Suprapubic skin (tissue), 4 donors: ENCODE data around the gene CEP350. TPM values are rescaled to one million over a fixed set of nuclear protein-coding genes. Genes with fewer than 3 reads are reported as not detected.

Experiments
- DNase-seq, 2 donors: peaks; one replicate each; pipeline ENCODE4 v3.0.0-alpha.2; 2019; ENCODE audit warnings: low spot score in 2 of 2
- H3K27ac ChIP-seq: fragments of 200-600 bp; sonication (generic); one replicate; pipeline ENCODE4 v1.5.1; 2019
- H3K27me3 ChIP-seq: fragments of 200-600 bp; sonication (generic); one replicate; pipeline ENCODE4 v1.5.1; 2019
- H3K36me3 ChIP-seq: fragments of 200-600 bp; sonication (generic); one replicate; pipeline ENCODE4 v1.5.1; 2019
- H3K4me1 ChIP-seq: fragments of 200-600 bp; sonication (generic); one replicate; pipeline ENCODE4 v1.5.1; 2019
- H3K4me3 ChIP-seq: fragments of 200-600 bp; sonication (generic); one replicate; pipeline ENCODE4 v1.5.1; 2019; ENCODE audit warnings: mild to moderate bottlenecking
- H3K9me3 ChIP-seq: fragments of 200-600 bp; sonication (generic); one replicate; pipeline ENCODE4 v1.5.1; 2019
- EP300 ChIP-seq: sonication (generic); formaldehyde crosslinking; IDR thresholded peaks from one replicate; pipeline ENCODE4 v1.6.1; 2017; ENCODE audit warnings: antibody characterized with exemption
- POLR2A ChIP-seq, 2 donors: fragments of 450-650 bp; IDR thresholded peaks; one replicate each; pipeline ENCODE4 v1.6.1; 2017; ENCODE audit warnings: antibody characterized with exemption in 2 of 2, mild to moderate bottlenecking in 2 of 2, moderate library complexity in 2 of 2
- POLR2AphosphoS5 ChIP-seq, 3 donors: sonication (generic); formaldehyde crosslinking; IDR thresholded peaks; one replicate each; pipeline ENCODE4 v1.6.1; 2017; ENCODE audit warnings: antibody characterized with exemption in 3 of 3
- WGBS: methylation state at CpG from one replicate; pipeline ENCODE4 v1.1.5; 2018; 5-methylcytosine and 5-hydroxymethylcytosine counted together
- total RNA-seq, 4 donors: library from RNA; depleted of rRNA; stranded (reverse); fragments of >200 nt; gene quantifications; one replicate each; pipeline ENCODE4 v1.1.0, GENCODE V29; 2016
- TF ChIP-seq, protein P1 (sequence below), 2 donors: fragments of 200-600 bp in 1 of 2; fragments of 450-650 bp in 1 of 2; sonication (generic) in 1 of 2; IDR thresholded peaks; one replicate each; pipeline ENCODE4 v1.5.1; 2016 to 2019; ENCODE audit warnings: antibody characterized with exemption in 2 of 2, mild to moderate bottlenecking in 1 of 2, moderate library complexity in 1 of 2

Gene CEP350
- total RNA-seq, 4 donors from 2014 or later = 60.5 to 90.2 (median 68.4) TPM

DNA sequence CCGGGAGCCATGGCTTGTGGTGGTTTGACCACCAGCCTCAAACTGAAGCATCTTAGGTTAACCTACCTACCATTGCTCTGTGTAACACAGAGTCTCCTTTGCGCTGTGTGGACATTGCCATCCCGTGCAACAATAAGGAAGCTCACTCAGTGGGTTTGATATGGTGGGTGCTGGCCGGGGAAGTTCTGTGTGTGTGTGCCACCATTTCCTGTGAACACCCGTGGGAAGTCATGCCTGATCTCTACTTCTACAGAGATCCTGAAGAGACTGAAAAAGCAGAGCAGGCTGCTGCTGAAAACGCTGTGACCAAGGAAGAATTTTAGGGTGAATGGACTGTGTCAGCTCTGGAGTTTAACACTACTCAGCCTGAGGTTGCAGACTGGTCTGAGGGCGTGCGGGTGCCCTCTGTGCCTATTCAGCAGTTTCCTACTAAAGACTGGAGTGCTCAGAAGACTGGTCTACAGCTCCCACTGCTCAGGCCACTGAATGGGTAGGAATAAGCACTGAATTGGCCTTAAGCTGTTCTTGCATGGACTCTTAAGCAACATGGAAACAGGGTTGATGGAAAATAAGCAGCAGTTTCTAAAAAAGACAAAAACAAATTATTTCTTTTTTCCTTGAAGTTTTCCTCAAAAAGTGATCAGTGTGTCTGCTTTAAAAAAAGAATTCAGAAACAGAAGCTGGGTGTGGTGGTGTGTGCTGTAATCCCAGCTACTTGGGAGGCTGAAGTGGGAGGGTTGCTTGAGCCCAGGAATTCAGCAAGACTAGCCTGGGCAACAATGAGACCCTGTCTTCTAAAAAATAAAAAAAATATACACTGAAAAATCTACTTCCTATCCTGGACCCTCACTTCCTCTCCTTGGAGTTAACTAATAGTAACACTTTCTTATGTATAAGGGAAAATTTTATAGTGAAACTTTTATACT lies 14.6 kb downstream of the CEP350 start:
- Histone ChIP-seq H3K4me3 (peak overlapping the region; percentile 7), H3K27me3 (no peaks in the 10 kb centered on the region), H3K27ac (peak overlapping the region; percentile 87), H3K4me1 (peaks cover 45% of the 10 kb centered on the region), H3K36me3 (no peaks in the 10 kb centered on the region), H3K9me3 (no peaks in the 10 kb centered on the region)
- no peak for DNase-seq
- TF ChIP-seq, protein P1, sequence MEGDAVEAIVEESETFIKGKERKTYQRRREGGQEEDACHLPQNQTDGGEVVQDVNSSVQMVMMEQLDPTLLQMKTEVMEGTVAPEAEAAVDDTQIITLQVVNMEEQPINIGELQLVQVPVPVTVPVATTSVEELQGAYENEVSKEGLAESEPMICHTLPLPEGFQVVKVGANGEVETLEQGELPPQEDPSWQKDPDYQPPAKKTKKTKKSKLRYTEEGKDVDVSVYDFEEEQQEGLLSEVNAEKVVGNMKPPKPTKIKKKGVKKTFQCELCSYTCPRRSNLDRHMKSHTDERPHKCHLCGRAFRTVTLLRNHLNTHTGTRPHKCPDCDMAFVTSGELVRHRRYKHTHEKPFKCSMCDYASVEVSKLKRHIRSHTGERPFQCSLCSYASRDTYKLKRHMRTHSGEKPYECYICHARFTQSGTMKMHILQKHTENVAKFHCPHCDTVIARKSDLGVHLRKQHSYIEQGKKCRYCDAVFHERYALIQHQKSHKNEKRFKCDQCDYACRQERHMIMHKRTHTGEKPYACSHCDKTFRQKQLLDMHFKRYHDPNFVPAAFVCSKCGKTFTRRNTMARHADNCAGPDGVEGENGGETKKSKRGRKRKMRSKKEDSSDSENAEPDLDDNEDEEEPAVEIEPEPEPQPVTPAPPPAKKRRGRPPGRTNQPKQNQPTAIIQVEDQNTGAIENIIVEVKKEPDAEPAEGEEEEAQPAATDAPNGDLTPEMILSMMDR (IDR thresholded peaks at IDR 0.05) = no peak
- TF ChIP-seq EP300 (no peak), POLR2AphosphoS5 (IDR thresholded peaks at IDR 0.05) (no peak), POLR2A (IDR thresholded peaks at IDR 0.05) (no peak)
- 68% methylated on average over 3 of the region's 8 CpGs for WGBS

DNA sequence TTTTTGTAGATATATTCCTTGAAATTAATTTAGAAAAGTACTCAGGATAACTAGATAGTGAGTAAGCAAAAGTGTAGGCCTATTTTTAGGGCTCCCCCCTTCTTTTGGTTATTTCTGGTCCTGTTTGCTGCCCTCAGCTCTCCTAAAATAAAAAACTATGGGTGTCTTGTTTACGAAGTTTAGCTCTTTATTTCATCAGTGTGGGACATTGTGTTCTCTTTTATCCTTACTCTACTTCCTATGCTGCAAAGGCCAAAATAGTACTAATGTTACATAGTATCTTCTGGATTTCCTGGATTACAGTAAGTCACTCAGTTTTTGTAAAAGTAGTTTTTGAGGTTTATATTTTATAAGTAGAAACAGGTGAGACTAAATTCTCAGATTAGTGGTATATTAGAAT lies 15.4 kb downstream of the CEP350 start:
- TF ChIP-seq POLR2A (IDR thresholded peaks at IDR 0.05) (no peak), POLR2AphosphoS5 (IDR thresholded peaks at IDR 0.05) (peak in 1 of 3 donors; percentile 34)
- WGBS = 53% methylated on average over 1 of the region's 1 CpG
- Histone ChIP-seq H3K4me1 (peaks cover 45% of the 10 kb centered on the region), H3K36me3 (no peaks in the 10 kb centered on the region), H3K4me3 (peak overlapping the region; percentile 7), H3K9me3 (no peaks in the 10 kb centered on the region), H3K27ac (peak overlapping the region; percentile 87), H3K27me3 (no peaks in the 10 kb centered on the region)
- no peak for DNase-seq

- Histone ChIP-seq H3K36me3 (no peaks in the 10 kb centered on the region), H3K9me3 (no peaks in the 10 kb centered on the region), H3K27ac (no peak overlapping the region), H3K4me3 (no peak overlapping the region), H3K4me1 (peaks cover 42% of the 10 kb centered on the region), H3K27me3 (no peaks in the 10 kb centered on the region)
- 85% methylated on average over 5 of the region's 5 CpGs for WGBS
- DNase-seq = no peak
- no peak for TF ChIP-seq EP300
- TF ChIP-seq POLR2A (IDR thresholded peaks at IDR 0.05) = no peak
- no peak for TF ChIP-seq POLR2AphosphoS5 (IDR thresholded peaks at IDR 0.05)
- TF ChIP-seq, protein P1 (IDR thresholded peaks at IDR 0.05) = no peak
Observed at GRCh38 chr1:179971563-179972496, 17.2 kb downstream of the CEP350 start.

DNA sequence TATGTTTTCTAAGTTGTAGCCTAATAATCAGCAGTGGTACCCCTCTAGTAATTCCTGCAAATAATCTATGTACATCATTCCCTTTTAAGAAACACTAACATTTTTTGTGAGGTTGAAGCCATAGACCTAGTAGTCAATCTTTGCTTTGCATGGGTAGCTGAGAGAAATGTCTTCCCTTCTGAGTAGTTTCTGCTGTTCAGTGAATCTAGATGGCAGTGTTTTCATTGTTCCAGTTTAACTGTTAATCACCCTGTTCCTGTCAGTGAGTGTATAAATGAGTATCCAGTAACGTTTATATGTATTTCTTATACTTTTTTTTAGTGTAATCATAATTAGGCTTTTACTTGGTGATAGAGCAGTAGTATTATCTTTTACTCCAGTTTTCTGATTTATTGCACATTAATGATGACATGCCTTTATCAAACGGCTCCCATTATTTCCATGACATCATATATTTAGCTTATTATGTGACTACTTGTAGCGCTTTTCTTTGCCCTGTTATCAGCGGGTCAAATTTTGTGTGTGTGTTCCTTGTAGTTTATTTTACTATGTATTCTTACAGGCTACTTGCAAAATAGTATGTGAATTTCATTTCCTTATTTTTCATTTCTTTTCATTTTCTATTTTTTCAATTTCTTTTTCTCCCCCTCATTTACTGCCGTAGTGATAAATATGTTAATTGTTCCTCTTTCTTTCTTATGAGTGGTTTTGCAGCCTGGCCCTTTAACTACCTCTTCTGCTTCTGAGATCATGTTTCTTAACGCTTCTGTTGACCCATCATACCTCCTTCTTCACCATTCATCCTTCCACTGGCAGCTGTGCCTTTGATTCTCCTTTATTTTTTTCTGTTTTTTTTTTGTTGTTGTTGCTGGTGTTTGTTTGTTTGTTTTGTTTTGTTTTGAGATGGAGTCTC lies 18.8 kb downstream of the CEP350 start:
- H3K4me1 ChIP-seq = peaks cover 39% of the 10 kb centered on the region
- H3K4me3 ChIP-seq = no peak overlapping the region
- H3K27me3 ChIP-seq = no peaks in the 10 kb centered on the region
- TF ChIP-seq, protein P1 (IDR thresholded peaks at IDR 0.05) = no peak
- TF ChIP-seq POLR2A (IDR thresholded peaks at IDR 0.05) = no peak
- no peak for TF ChIP-seq POLR2AphosphoS5 (IDR thresholded peaks at IDR 0.05)
- TF ChIP-seq EP300 = no peak
- no peak for DNase-seq
- no peaks in the 10 kb centered on the region for H3K36me3 ChIP-seq
- H3K27ac ChIP-seq = no peak overlapping the region
- 81% methylated on average over 6 of the region's 6 CpGs for WGBS
- no peaks in the 10 kb centered on the region for H3K9me3 ChIP-seq
